Measurements from ENCODE around the gene ROR2. TPM values are rescaled to one million over a fixed set of nuclear protein-coding genes. Genes with fewer than 3 reads are reported as not detected.
A peak's percentile ranks its signal among the peaks of the same experiment; 100 is the strongest.

ROR2 gene
- total RNA-seq, 1 donor, result 3.0 TPM

GRCh38 chr9:91842358-91843049 lies 107.5 kb downstream of the ROR2 start:
- H3K4me3 ChIP-seq (ENCODE audit: low read depth, low read length), result no peak overlapping the region

GRCh38 chr9:91841591-91841990 lies 108.4 kb downstream of the ROR2 start:
- no peak for TF ChIP-seq CTCF (IDR thresholded peaks at IDR 0.05; ENCODE audit: insufficient read depth, low read depth, low read length)
- H3K4me3 ChIP-seq (ENCODE audit: low read depth, low read length), result no peak overlapping the region
- DNase-seq (ENCODE audit: low read depth), result no peak

More at GRCh38 chr9:91842358-91843049, 107.5 kb downstream of the ROR2 start:
- DNase-seq (ENCODE audit: low read depth), result no peak
- TF ChIP-seq CTCF (IDR thresholded peaks at IDR 0.05; ENCODE audit: insufficient read depth, low read depth, low read length), result no peak

GRCh38 chr9:91840882-91841281 lies 109.1 kb downstream of the ROR2 start:
- DNase-seq (ENCODE audit: low read depth), result no peak
- TF ChIP-seq CTCF (IDR thresholded peaks at IDR 0.05; ENCODE audit: insufficient read depth, low read depth, low read length), result no peak
- H3K4me3 ChIP-seq (ENCODE audit: low read depth, low read length), result no peak overlapping the region

- TF ChIP-seq CTCF (IDR thresholded peaks at IDR 0.05; ENCODE audit: insufficient read depth, low read depth, low read length), result no peak
- no peak for DNase-seq (ENCODE audit: low read depth)
- H3K4me3 ChIP-seq (ENCODE audit: low read depth, low read length), result no peak overlapping the region
These were observed 109.6 kb downstream of the ROR2 start for GRCh38 chr9:91840469-91840868.

- no peak for DNase-seq (ENCODE audit: low read depth)
- no peak for TF ChIP-seq CTCF (IDR thresholded peaks at IDR 0.05; ENCODE audit: insufficient read depth, low read depth, low read length)
- H3K4me3 ChIP-seq (ENCODE audit: low read depth, low read length), result no peak overlapping the region
These were observed 110.0 kb downstream of the ROR2 start for GRCh38 chr9:91839926-91840465.

GRCh38 chr9:91837981-91838731 lies 111.9 kb downstream of the ROR2 start:
- DNase-seq (ENCODE audit: low read depth), result peak; percentile 88
- no peak for TF ChIP-seq CTCF (IDR thresholded peaks at IDR 0.05; ENCODE audit: insufficient read depth, low read depth, low read length)
- peak overlapping the region; percentile 28 for H3K4me3 ChIP-seq (ENCODE audit: low read depth, low read length)

Data from fibroblast of villous mesenchyme (primary cell).